ENCODE data around the gene ZXDC. TPM values are rescaled to one million over a fixed set of nuclear protein-coding genes. Genes with fewer than 3 reads are reported as not detected.

ZXDC gene
- total and polyA plus RNA-seq, 7 donors, result 10.6 to 39.5 (median 30.3) TPM

- WGBS, 3 donors, result 91 to 93% (median 93%) methylated on average over 15 of the region's 15 CpGs
- DNase-seq, result no peak
- Histone ChIP-seq H3K4me1 (peaks cover 6% of the 10 kb centered on the region), H3K36me3 (ENCODE audit: insufficient read depth in 1 of 2, low read depth in 1 of 2) (peaks cover 3 to 76% of the 10 kb centered on the region in 2 donors), H3K27ac (no peak overlapping the region), H3K4me3 (no peak overlapping the region), H3K27me3 (ENCODE audit: insufficient read depth in 3 of 3, low read length in 2 of 3) (no peaks in the 10 kb centered on the region), H3K9me3 (no peaks in the 10 kb centered on the region)
- TF ChIP-seq, protein P1, sequence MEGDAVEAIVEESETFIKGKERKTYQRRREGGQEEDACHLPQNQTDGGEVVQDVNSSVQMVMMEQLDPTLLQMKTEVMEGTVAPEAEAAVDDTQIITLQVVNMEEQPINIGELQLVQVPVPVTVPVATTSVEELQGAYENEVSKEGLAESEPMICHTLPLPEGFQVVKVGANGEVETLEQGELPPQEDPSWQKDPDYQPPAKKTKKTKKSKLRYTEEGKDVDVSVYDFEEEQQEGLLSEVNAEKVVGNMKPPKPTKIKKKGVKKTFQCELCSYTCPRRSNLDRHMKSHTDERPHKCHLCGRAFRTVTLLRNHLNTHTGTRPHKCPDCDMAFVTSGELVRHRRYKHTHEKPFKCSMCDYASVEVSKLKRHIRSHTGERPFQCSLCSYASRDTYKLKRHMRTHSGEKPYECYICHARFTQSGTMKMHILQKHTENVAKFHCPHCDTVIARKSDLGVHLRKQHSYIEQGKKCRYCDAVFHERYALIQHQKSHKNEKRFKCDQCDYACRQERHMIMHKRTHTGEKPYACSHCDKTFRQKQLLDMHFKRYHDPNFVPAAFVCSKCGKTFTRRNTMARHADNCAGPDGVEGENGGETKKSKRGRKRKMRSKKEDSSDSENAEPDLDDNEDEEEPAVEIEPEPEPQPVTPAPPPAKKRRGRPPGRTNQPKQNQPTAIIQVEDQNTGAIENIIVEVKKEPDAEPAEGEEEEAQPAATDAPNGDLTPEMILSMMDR (IDR thresholded peaks at IDR 0.05), result no peak
- no peak for ATAC-seq
- intact Hi-C loops (cut with DNase I), result no loop called here
Measured at GRCh38 chr3:126439346-126439967, 36.2 kb downstream of the ZXDC start.

GRCh38 chr3:126438746-126439145 lies 36.9 kb downstream of the ZXDC start:
- Histone ChIP-seq H3K27ac (no peak overlapping the region), H3K4me1 (peaks cover 6% of the 10 kb centered on the region), H3K36me3 (ENCODE audit: insufficient read depth in 1 of 2, low read depth in 1 of 2) (peaks cover 3 to 76% of the 10 kb centered on the region in 2 donors), H3K4me3 (no peak overlapping the region), H3K9me3 (no peaks in the 10 kb centered on the region), H3K27me3 (ENCODE audit: insufficient read depth in 3 of 3, low read length in 2 of 3) (no peaks in the 10 kb centered on the region)
- no peak for ATAC-seq
- WGBS, 3 donors, result 92 to 93% (median 92%) methylated on average over 10 of the region's 10 CpGs
- intact Hi-C loops (cut with DNase I), result no loop called here
- DNase-seq, result no peak
- TF ChIP-seq, protein P1 (IDR thresholded peaks at IDR 0.05), result no peak

DNA sequence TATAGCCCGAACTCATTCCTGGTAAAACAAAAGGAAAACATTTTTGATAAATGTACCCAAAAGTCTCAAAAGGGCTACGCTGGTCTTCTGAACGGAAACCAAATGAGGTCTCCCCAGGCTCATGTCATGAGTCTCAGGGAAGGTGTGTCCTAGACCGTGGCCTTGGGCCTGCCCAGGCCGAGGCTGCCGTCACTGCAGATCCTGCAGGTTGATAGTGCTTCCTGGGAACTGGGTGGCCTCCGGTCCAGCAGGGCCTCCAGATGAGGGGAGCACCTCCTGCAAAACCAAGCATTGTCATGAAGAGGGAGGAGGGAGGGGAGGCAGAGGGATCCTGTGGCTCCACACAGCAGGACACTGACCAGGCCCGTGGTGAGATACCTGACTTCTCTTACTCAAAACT lies 37.5 kb downstream of the ZXDC start:
- Histone ChIP-seq H3K9me3 (no peaks in the 10 kb centered on the region), H3K36me3 (ENCODE audit: insufficient read depth in 1 of 2, low read depth in 1 of 2) (peaks cover 3 to 71% of the 10 kb centered on the region in 2 donors), H3K4me3 (no peak overlapping the region), H3K27me3 (ENCODE audit: insufficient read depth in 3 of 3, low read length in 2 of 3) (no peaks in the 10 kb centered on the region), H3K4me1 (peaks cover 6% of the 10 kb centered on the region), H3K27ac (no peak overlapping the region)
- ATAC-seq, result no peak
- intact Hi-C loops (cut with DNase I), result no loop called here
- 89 to 92% (median 90%) methylated on average over 8 of the region's 8 CpGs for WGBS, 3 donors
- TF ChIP-seq, protein P1 (IDR thresholded peaks at IDR 0.05), result no peak
- no peak for DNase-seq

- H3K36me3 ChIP-seq (ENCODE audit: insufficient read depth in 1 of 2, low read depth in 1 of 2), result peaks cover 3 to 64% of the 10 kb centered on the region in 2 donors
- TF ChIP-seq, protein P1 (IDR thresholded peaks at IDR 0.05), result no peak
- peaks cover 9% of the 10 kb centered on the region for H3K4me1 ChIP-seq
- H3K9me3 ChIP-seq, result no peaks in the 10 kb centered on the region
- no peak overlapping the region for H3K4me3 ChIP-seq
- DNase-seq (no peak), ATAC-seq (peak in 3 of 4 donors; percentile 42 to 61 (median 61))
- H3K27me3 ChIP-seq (ENCODE audit: insufficient read depth in 3 of 3, low read length in 2 of 3), result no peaks in the 10 kb centered on the region
- WGBS, 3 donors, result 82 to 94% (median 89%) methylated on average over 18 of the region's 18 CpGs
- intact Hi-C loops (cut with DNase I), result no loop called here
- H3K27ac ChIP-seq, result peak overlapping the region; percentile 55
Measured at GRCh38 chr3:126436826-126437717, 38.6 kb downstream of the ZXDC start.

Measured in psoas muscle (tissue), 8 donors.